Stimulated activated CD4-positive, alpha-beta T cell treated with anti-CD3 and anti-CD28 coated beads, Interleukin-4, amount 100 ng/mL, for 48 hours (primary cell): ENCODE data around the gene CDC14B.
"Not testable (repeated sequence)": the region's sequence is repeated elsewhere in the genome, so short reads cannot be mapped to it uniquely, and the experiment has no call there.

Experiments used
- DNase-seq, 2 donors: peaks; one replicate each; pipeline ENCODE4 v3.0.0-alpha.2; 2020; ENCODE audit warnings: low read depth in 2 of 2

CDC14B gene

GRCh38 chr9:96550659-96551058 is 69.0 kb downstream of the CDC14B start:
- DNase-seq, result no peak

GRCh38 chr9:96543131-96543530 is 76.5 kb downstream of the CDC14B start:
- DNase-seq, result not testable (repeated sequence)

- no peak for DNase-seq
Measured at GRCh38 chr9:96540106-96540505, 79.5 kb downstream of the CDC14B start.

GRCh38 chr9:96532173-96532572 is 87.5 kb downstream of the CDC14B start:
- no peak for DNase-seq

- DNase-seq, result no peak
Measured at GRCh38 chr9:96524764-96525163, 94.9 kb downstream of the CDC14B start.

- no peak for DNase-seq
Measured at GRCh38 chr9:96524045-96524444, 95.6 kb downstream of the CDC14B start.

- no peak for DNase-seq
Measured at GRCh38 chr9:96523374-96523773, 96.3 kb downstream of the CDC14B start.

GRCh38 chr9:96522366-96522765 is 97.3 kb downstream of the CDC14B start:
- no peak for DNase-seq

GRCh38 chr9:96519787-96520186 is 99.9 kb downstream of the CDC14B start:
- DNase-seq, result no peak

- no peak for DNase-seq
Measured at GRCh38 chr9:96519095-96519494, 100.5 kb downstream of the CDC14B start.

GRCh38 chr9:96515621-96516470 is 103.8 kb downstream of the CDC14B start:
- no peak for DNase-seq

- DNase-seq, result no peak
Measured at GRCh38 chr9:96514800-96515158, 104.9 kb downstream of the CDC14B start.

GRCh38 chr9:96514108-96514799 is 105.4 kb downstream of the CDC14B start:
- no peak for DNase-seq

GRCh38 chr9:96513622-96514021 is 106.0 kb downstream of the CDC14B start:
- DNase-seq, result no peak

- no peak for DNase-seq
Measured at GRCh38 chr9:96512240-96512639, 107.4 kb downstream of the CDC14B start.

GRCh38 chr9:96510258-96510657 is 109.4 kb downstream of the CDC14B start:
- no peak for DNase-seq

GRCh38 chr9:96509848-96510247 is 109.8 kb downstream of the CDC14B start:
- DNase-seq, result no peak

GRCh38 chr9:96509026-96509425 is 110.6 kb downstream of the CDC14B start:
- no peak for DNase-seq

- no peak for DNase-seq
Measured at GRCh38 chr9:96508227-96508940, 111.3 kb downstream of the CDC14B start.

- no peak for DNase-seq
Measured at GRCh38 chr9:96505316-96505991, 114.2 kb downstream of the CDC14B start.

- no peak for DNase-seq
Measured at GRCh38 chr9:96503918-96504317, 115.7 kb downstream of the CDC14B start.

- not testable (repeated sequence) for DNase-seq
Measured at GRCh38 chr9:96503374-96503748, 116.3 kb downstream of the CDC14B start.
